GM12892 (cell line): Measurements from ENCODE around the gene FCER1A.

ENCODE experiments used
- POLR2A ChIP-seq: IDR thresholded peaks from 2 replicates; pipeline ENCODE4 v1.6.1; 2011; ENCODE audit warnings: low read depth, low read length, control low read depth
- POLR2AphosphoS5 ChIP-seq: IDR thresholded peaks from 2 replicates; pipeline ENCODE4 v1.6.1; 2011; ENCODE audit warnings: low read depth, low read length, control low read depth

GRCh38 chr1:159291424-159291823, 10.7 kb upstream of the FCER1A start:
- TF ChIP-seq POLR2A, result no peak
- no peak for TF ChIP-seq POLR2AphosphoS5
